HG03469 (cell line): Measurements from ENCODE around the gene ARHGAP23.
"Not testable (repeated sequence)": the region's sequence is repeated elsewhere in the genome, so short reads cannot be mapped to it uniquely, and the experiment has no call there.

Source experiments
- ATAC-seq: cut with Tn5 transposase; IDR thresholded peaks from one replicate; pipeline ENCODE4 v1.9.1; 2021; ENCODE audit warnings: mild to moderate bottlenecking, moderate library complexity, moderate number of reproducible peaks; ENCODE audit not compliant: unreplicated experiment

ARHGAP23 gene

DNA sequence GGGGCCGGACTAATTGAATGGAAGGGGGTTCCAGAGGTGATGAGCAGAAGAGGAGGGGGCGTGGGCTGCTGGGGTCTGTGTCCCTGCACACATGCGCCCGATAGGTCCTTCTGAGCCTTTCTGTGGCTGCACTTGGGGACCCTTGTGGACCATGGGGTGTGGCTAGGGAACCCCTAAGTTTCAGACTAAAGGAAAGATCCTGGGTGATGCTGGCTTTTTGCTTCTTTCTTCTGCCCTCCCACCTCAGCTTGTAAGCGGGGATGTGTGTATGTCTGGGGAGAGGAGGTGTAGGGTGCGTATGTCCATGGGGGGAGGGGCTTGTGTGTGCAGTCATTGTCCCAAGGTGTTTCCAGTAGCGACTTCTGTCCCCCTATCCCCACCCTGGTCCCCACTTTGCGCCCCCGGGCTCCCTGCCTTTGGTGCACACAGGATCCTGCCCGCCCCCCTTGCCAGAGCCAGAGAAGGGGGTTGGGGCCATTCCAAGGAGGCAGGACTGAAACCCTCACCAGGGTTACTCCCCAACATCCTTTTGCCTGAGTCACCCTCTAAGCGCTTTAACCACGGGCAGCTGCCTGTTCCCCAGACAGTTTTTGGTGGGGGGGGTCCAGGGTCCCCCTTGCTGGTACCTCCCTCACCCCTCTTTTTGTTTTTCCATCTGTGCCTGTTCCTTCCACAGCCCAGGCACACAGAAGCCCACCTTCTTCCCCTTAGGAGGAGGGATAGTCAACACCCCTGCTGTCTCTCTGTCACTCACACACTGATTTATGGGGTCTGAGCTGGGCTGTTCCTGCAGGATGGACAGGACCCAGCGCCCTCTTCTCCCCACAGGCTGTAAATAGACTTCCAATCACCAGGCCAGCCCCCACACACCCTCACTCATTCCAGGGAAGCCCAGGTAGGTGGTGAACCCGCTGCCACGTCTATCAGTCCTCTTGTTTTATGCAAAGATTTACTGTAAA is 83.2 kb downstream of the ARHGAP23 start:
- ATAC-seq = no peak

GRCh38 chr17:38512473-38513058 is 84.3 kb downstream of the ARHGAP23 start:
- no peak for ATAC-seq

DNA sequence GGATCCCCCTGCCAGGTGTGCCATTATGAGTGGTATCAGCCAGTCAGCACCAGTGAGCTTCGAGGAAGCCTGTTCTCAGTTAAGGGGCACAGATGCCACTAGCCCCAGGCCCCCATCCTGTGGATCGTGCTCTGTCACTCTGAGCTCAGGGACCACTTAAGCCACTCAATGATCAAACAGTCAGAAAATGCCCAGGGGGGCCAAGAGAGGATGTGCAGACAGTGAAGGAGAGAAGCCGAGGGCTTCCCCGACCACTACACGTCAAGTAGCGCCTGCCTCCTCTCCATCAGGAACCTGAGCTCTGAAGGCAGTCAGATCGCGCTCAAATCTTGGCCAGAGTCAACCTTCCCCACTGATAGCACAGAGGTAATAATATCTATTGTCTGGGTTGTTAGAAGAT is 98.3 kb downstream of the ARHGAP23 start:
- not testable (repeated sequence) for ATAC-seq

GRCh38 chr17:38528141-38528540 is 99.9 kb downstream of the ARHGAP23 start:
- not testable (repeated sequence) for ATAC-seq

DNA sequence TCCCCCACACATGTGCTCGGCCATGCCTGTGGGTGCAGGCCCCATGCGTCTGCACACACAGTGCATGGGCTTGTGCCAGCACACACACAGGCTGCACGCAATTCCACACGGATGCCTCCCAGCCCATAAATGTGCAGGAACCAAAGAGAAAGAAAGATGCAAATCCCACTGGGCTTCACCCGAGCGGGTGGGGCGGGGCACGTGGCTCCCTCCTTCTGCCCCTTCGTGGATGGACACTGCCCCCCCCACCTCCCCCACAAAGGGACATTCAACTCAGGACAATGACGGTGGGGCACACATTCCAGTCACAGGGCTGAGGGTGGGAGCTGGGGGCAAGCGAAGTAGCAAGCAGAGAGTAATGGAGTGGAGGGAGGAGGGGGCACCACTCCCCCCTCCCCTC is 102.6 kb downstream of the ARHGAP23 start:
- not testable (repeated sequence) for ATAC-seq

GRCh38 chr17:38531761-38532160 is 103.5 kb downstream of the ARHGAP23 start:
- not testable (repeated sequence) for ATAC-seq

- ATAC-seq = no peak
These were observed 104.2 kb downstream of the ARHGAP23 start for GRCh38 chr17:38532451-38532850.

GRCh38 chr17:38533241-38533640 is 105.0 kb downstream of the ARHGAP23 start:
- ATAC-seq = no peak

- no peak for ATAC-seq
These were observed 105.7 kb downstream of the ARHGAP23 start for GRCh38 chr17:38533866-38534497.

GRCh38 chr17:38534498-38534885 is 106.2 kb downstream of the ARHGAP23 start:
- no peak for ATAC-seq

GRCh38 chr17:38535886-38536285 is 107.6 kb downstream of the ARHGAP23 start:
- ATAC-seq = no peak

DNA sequence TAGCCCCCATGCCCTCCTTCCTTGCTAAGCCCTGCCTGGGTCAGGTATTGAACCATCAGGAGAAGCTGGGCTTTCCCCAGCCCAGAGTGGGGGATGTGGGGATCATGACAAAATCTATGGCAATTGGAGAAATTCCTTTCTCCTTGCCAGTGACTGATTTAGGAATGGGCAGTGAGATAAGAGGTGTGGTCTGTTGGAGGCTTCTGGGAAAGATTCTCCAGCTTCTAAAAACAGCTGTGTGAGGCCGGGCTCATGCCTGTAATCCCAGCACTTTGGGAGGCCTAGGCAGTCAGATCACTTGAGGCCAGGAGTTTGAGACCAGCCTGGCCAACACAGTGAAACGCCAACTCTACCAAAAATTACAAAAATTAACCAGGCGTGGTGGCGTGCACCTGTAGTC is 108.4 kb downstream of the ARHGAP23 start:
- ATAC-seq = no peak

- ATAC-seq = no peak
These were observed 110.6 kb downstream of the ARHGAP23 start for GRCh38 chr17:38538906-38539305.

DNA sequence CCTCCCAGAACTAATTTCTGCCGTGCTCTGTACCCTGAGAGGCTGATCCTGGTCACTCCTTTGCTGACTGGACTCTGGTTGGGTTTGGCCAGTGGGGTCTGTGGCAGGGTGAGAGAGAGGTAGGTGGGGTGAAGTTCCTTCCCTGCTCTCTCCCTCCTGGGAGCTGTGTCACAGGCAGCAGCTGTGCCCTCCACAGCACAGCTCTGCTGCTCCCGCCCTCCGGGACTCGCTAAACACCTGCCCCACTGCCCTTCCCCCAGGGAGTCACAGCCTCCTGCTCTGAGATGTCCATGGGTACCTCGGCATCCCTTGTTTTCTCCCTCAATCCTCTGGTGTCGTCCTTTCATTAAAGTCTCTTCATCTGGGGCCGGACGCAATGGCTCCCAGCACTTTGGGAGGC is 111.1 kb downstream of the ARHGAP23 start:
- no peak for ATAC-seq

DNA sequence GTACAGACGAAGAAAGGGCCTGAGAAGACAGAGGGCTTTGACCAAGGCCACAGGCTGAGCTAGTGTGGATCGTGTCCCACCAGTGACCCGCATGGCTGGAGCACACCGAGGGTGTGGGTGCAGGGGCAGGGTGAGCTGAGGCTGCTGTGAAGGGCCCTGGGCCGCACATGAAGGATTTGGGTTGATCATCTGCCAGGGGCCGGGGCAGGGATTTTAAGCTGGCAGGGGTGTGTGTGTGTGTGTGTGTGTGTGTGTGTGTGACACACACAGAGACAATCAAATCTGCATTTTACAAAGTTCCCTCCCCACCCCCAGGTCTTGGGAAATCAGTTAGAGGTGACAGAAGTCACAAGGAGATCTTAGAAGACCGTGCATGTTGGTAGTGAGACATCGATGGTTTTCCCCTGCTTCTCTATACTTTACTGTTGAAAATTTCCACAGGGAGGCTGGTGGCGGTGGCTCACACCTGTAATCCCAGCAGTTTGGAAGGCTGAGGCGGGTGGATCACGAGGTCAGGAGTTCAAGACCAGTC is 112.3 kb downstream of the ARHGAP23 start:
- no peak for ATAC-seq

GRCh38 chr17:38541281-38541680 is 113.0 kb downstream of the ARHGAP23 start:
- ATAC-seq = no peak

GRCh38 chr17:38542286-38542685 is 114.0 kb downstream of the ARHGAP23 start:
- no peak for ATAC-seq

- ATAC-seq = no peak
These were observed 115.3 kb downstream of the ARHGAP23 start for GRCh38 chr17:38543403-38544174.

- no peak for ATAC-seq
These were observed 116.0 kb downstream of the ARHGAP23 start for GRCh38 chr17:38544175-38544838.

DNA sequence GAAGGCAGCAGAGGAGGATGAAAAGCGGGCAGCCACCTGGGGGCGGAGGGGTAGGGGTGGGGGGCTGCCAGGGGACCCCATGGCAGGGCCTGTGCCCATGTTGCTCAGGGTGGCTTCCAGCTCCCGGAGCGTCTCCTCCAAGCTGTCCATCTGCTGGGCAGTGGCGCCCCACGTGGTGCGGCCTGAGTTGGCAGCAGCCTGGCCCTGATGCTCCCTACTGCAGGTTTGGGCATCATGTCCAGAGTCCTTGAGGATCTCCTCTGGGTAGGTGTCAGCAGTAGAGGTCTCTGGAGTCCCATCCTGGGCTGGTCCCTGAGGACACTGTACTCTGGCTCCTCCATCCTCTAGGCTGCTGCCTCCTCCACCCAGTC is 116.6 kb downstream of the ARHGAP23 start:
- no peak for ATAC-seq
